ENCODE measurements around the gene MEIKIN.
A peak's percentile ranks its signal among the peaks of the same experiment; 100 is the strongest.

Gene MEIKIN

DNA sequence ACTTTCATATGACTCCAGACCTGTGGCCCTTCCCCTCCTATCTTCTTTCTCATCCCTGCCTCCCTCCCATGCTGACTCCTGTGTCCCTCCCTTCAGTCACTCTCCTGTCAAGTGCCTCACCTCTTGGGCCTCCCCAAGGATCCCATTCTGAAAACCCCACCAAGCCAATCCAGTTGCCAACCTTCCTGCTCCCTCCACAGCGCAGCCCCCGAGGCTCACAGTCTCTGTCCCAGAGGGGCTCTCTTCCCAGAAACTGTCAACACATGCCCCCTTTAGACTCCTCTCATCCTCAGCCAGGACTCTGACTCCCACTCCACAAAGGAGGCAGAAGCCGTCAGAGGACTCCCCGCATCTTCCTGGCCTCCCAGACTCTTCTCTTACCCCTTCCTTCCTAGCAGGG lies 35.2 kb upstream of the MEIKIN start:
- peak overlapping the region; percentile 41 for H3K27ac ChIP-seq
- TF ChIP-seq, protein P1, sequence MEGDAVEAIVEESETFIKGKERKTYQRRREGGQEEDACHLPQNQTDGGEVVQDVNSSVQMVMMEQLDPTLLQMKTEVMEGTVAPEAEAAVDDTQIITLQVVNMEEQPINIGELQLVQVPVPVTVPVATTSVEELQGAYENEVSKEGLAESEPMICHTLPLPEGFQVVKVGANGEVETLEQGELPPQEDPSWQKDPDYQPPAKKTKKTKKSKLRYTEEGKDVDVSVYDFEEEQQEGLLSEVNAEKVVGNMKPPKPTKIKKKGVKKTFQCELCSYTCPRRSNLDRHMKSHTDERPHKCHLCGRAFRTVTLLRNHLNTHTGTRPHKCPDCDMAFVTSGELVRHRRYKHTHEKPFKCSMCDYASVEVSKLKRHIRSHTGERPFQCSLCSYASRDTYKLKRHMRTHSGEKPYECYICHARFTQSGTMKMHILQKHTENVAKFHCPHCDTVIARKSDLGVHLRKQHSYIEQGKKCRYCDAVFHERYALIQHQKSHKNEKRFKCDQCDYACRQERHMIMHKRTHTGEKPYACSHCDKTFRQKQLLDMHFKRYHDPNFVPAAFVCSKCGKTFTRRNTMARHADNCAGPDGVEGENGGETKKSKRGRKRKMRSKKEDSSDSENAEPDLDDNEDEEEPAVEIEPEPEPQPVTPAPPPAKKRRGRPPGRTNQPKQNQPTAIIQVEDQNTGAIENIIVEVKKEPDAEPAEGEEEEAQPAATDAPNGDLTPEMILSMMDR (conservative IDR thresholded peaks at IDR 0.05), result no peak

DNA sequence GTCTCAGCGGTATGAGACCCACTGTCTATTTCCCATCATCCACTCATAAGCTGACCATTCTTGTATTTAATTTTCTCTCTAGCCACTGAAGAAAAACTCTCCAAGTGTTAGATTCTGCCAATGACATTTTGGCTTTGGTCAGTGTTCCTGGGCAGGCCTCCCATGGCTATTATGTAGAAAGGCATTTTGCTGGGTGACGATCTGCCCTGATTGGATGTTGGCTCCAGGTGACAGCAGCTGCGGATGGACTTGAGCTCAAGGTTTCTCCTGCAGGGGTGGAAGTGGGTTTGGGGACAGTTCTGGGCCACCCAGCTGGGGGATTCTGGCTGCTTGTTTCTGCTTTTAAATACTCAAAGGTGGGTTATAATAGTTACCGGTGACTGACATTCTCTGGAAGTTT lies 34.4 kb upstream of the MEIKIN start:
- TF ChIP-seq, protein P1 (conservative IDR thresholded peaks at IDR 0.05), result no peak
- no peak overlapping the region for H3K27ac ChIP-seq

GRCh38 chr5:131977212-131977604 lies 31.7 kb upstream of the MEIKIN start:
- TF ChIP-seq, protein P1 (conservative IDR thresholded peaks at IDR 0.05), result no peak
- H3K27ac ChIP-seq, result no peak overlapping the region

DNA sequence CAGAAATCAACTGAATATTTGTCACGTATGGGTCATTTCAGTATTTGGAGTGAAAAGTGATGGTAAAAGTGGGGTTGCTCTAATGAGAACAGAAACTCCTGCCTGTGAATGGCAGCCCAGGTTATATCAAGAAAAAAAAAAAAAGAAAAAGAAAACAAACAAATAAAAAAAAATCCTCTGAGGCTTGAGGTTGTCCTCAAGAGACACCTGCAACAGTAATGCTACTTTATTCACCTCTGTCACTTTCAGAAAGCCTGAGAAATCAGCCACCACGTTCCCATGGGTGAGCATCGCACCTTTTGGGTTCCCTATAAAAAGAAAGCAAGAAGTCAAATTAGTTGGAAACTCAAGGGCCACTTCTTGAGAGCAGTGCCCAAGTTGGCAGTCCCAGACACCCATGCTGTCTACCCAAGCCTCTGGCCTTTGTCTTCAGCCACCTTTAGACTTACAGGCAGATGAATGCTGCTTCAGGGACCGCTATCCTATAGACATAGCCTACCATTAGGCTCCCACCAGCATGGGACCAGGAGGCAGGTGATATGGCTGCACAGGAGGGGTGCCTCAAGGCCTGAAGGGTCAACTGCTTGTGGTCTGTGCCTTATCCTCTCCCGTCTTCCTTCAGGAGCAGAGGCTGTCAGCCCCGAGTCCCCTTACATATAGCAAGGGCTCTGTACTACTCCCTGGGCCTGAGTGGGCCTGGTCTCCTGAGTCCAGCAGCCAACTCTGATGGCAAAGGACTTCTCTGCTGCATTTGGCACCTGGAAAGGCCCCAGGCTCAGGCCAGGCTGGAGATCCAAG lies 31.1 kb upstream of the MEIKIN start:
- TF ChIP-seq, protein P1 (conservative IDR thresholded peaks at IDR 0.05), result no peak
- no peak overlapping the region for H3K27ac ChIP-seq

DNA sequence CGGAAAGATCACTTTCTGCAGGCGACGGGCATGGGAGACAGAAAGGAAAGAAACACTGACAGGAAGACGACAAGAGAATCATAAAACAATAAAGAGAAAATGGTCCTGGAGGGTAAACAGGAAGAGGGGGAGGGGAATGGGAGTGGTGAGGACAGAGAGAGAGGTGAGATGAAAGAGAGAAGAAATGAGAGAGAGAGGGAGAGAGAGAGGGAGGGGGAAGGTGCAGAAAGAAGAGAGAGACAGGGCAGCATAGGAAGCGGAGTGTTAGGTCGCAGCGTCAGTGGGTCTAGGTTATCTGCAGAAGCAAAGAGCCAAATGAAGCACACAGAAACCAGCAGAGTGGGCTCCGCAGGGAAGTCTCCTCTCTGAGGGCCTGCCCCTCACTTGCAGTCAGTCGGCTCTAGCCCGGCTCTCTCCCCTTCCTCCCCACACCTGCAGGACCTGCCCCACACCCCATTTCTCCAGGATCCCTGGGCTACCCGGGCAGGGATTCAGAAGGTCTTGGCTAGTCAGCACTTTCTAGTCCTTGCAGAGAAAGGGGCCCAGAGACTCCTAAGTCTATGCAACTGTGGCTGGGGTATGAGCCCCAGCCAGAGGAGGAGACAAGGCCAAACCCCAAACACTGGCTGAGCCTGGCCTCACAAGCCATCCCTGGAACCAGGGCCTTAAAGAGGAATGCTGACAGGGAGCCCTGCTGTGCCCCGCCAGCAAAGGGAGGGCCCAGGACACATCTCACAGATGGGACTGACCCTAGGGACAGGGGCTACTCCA lies 29.7 kb upstream of the MEIKIN start:
- no peak overlapping the region; the same call in 1 of the 2 replicates for H3K27ac ChIP-seq
- TF ChIP-seq, protein P1 (conservative IDR thresholded peaks at IDR 0.05), result no peak

DNA sequence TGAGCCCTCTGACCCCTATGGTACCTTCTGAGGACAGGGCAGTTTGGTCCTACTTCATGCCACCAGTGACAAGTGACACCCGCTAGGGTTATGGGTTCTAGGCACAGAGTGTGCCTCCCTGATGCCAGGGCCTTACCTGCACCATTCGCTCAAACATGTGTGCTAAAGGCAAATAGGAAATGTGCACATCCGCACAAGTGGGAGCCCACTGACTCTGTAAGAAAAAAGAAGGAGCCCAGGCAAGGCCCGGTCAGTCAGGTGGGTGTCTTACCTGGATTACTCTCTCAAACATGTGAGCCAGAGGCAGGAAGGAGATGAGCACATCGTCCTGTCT lies 29.1 kb upstream of the MEIKIN start:
- H3K27ac ChIP-seq, result no peak overlapping the region; the same call in 1 of the 2 replicates
- TF ChIP-seq, protein P1 (conservative IDR thresholded peaks at IDR 0.05), result no peak

GRCh38 chr5:131974016-131974415 lies 28.6 kb upstream of the MEIKIN start:
- no peak overlapping the region for H3K27ac ChIP-seq
- TF ChIP-seq, protein P1 (conservative IDR thresholded peaks at IDR 0.05), result no peak
